GM10266 (cell line): ENCODE results near the gene FNBP1.

Experiments
- DNase-seq: peaks from one replicate; pipeline ENCODE4 v3.0.0; 2012; ENCODE audit errors: extremely low spot score
- TF ChIP-seq, protein P1 (sequence below): IDR thresholded peaks from 2 replicates; pipeline ENCODE4 v1.5.1; 2012; ENCODE audit warnings: mild to moderate bottlenecking, low read depth; ENCODE audit not compliant: control insufficient read depth, insufficient read depth; ENCODE audit errors: missing control alignments

FNBP1 gene

DNA sequence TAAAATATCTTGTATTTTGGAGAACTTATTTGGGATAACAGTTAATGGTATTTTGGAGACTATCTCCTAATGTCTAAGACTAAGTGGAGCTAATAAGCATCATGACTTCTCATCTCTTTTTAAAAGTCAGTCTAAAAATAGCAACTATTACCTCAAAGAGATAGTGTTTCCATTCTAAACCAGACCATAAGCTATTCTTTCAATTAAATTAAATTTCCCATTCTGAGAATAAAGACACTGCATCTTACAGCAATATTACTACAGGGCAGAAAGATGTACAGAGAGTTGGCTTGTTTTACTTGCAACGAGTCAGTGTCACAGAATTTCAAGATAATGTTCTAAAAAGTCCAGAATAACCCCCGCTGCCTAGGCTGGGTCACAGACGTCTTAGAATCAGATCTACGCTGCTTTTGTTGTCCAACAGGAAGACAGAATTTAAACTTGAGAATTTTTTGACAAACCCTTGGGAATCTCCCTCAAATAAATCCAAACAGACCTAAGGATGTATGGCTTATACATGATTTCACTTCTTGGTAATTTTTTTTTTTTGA lies 108.9 kb downstream of the FNBP1 start:
- no peak for DNase-seq
- TF ChIP-seq, protein P1, sequence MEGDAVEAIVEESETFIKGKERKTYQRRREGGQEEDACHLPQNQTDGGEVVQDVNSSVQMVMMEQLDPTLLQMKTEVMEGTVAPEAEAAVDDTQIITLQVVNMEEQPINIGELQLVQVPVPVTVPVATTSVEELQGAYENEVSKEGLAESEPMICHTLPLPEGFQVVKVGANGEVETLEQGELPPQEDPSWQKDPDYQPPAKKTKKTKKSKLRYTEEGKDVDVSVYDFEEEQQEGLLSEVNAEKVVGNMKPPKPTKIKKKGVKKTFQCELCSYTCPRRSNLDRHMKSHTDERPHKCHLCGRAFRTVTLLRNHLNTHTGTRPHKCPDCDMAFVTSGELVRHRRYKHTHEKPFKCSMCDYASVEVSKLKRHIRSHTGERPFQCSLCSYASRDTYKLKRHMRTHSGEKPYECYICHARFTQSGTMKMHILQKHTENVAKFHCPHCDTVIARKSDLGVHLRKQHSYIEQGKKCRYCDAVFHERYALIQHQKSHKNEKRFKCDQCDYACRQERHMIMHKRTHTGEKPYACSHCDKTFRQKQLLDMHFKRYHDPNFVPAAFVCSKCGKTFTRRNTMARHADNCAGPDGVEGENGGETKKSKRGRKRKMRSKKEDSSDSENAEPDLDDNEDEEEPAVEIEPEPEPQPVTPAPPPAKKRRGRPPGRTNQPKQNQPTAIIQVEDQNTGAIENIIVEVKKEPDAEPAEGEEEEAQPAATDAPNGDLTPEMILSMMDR = no peak

DNA sequence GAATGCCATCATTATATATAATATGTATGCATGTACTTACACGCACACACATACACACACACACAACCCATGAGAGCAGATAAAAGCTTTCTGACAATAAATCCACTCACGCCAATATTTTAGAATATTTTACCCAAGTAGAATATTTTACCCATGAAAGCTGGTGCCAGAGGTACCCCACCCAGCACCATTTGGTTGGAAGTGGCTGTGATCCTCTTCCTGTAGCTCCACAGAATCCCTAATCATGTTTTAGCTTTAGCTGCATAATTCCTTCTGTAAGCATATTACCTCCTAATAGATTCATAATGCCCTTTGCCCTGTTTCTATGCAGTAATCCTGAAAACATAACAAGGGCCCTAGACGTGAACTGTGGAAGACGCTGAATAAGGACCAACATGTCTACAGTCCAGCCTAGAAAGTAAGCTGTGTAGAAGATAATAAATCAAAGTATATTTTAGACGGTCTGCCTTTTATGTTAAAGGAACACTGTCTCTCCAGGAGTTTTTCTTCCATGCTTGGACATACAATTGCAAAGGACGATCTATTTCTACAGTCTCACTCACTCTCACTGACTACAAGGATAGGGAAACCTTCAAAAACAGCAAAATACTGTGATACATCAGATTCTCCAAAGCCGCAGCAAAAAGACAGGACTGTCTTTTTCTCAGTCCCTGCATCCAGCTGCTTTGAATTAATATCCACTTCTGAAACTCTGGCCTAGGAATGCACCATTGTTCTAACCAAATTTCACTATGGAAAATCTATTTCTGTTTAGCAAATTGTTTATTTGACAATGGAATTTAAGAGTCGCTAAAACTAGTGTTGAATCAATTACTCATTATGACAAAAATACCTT lies 109.6 kb downstream of the FNBP1 start:
- TF ChIP-seq, protein P1 = no peak
- no peak for DNase-seq

DNA sequence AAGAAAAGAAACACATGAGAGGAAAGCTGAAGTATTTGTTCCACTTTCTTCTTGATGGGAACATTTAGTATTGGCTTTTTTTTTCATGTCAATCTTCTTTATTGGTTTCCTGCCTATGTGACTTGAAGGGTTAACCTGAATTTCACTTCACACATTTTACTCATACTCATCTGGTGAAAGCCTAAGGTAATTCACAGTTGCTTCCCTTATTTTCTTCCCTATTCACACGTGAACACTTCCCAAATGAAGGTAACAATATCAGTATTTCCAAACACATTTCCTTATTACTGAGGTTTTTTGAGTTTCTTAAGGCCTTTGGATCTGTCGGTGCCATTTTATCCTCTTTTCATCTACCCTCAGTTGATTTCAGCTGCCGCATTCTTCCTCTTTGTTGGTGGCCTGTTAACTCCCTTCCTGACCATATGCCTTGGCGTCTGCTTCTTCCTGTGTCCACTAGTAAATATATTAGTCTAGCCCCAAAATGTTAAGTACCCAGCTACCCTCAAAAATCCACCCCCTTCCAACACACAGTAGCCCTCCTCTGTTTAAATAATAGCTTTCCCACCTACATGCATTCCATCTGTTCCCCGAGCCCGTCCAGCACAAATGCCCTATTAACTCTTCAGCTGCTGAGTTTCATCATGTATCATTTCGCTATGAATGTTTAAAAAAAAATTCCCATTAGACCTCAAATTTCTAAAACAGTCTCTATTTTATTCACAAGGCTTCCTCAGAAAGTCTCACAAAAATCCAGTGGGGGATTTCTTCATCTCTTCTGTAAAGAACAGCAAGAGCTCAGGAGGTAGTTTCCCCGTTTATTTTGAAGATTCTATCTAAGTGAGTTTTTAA lies 110.5 kb downstream of the FNBP1 start:
- TF ChIP-seq, protein P1 = no peak
- DNase-seq = no peak

DNA sequence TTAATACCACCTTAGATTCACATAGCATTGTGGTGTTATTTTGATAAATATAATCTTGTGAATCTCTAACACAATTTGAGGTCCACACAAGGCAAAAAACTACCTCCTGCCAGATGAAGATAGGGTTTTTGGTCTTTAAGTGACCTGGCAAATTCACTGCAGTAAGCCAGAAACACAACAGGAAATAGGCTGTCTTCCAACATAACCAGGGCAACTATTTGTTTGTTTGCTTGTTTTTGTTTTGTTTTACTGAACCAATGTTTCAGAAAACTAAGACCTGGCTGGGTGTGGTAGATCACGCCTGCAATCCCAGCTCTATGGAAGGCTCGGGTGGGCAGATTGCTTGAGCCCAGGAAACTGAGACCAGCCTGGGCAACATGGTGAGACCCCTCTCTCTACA lies 112.2 kb downstream of the FNBP1 start:
- TF ChIP-seq, protein P1 = no peak
- DNase-seq = no peak

DNA sequence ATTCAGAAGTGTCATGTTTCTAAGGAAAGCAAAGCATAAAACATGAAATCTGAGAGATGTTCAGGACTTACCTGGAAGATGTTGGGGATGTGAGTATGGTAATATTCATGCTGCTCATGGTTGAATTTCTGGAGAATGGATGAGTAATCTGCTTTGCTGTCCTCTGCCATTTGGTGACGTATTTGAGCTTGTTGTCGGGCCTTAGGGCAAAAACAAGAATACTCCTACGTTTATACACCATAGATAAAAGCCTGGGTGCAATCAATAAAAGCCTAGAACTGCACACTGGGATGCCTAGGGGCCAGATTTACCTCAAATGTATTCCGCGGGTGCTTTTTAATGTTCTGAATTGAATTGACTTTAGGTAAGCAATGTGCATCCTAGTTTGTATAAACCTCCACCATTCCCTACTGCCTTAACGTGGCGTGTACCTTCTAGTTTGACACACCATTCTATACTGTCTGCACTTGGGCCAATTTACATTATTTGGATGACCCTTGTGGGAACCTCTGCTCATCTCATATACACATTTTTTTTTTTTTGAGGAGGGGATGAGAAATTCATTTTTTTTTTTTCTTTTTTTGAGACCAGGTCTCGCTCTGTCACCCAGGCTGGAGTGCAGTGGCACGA lies 113.4 kb downstream of the FNBP1 start:
- TF ChIP-seq, protein P1 = no peak
- DNase-seq = no peak

DNA sequence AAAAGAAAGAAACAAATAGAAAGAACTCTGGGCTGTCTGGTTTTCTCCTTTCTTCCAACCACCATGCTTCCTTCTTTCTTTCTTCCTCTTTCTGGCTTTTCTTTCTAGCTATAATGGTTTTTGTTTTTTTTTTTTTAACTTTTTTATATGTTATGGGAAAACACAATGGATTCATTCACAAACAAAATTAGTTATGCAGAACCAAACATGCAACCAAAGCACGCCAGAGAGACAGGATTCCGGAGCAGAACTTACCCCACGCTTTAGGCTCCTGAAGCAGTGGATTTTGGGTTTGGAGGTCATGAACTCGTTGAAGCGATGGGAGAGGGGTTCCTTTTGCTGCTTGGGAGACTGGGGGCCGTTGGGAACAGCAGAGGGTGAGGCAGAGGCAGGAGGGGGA lies 119.4 kb downstream of the FNBP1 start:
- TF ChIP-seq, protein P1 = no peak
- DNase-seq = no peak
